Measurements from ENCODE around the gene EIF3K. TPM values are rescaled to one million over a fixed set of nuclear protein-coding genes. Genes with fewer than 3 reads are reported as not detected.

The EIF3K gene
- total RNA-seq, 1 donor from 2014 or later = 274 TPM

DNA sequence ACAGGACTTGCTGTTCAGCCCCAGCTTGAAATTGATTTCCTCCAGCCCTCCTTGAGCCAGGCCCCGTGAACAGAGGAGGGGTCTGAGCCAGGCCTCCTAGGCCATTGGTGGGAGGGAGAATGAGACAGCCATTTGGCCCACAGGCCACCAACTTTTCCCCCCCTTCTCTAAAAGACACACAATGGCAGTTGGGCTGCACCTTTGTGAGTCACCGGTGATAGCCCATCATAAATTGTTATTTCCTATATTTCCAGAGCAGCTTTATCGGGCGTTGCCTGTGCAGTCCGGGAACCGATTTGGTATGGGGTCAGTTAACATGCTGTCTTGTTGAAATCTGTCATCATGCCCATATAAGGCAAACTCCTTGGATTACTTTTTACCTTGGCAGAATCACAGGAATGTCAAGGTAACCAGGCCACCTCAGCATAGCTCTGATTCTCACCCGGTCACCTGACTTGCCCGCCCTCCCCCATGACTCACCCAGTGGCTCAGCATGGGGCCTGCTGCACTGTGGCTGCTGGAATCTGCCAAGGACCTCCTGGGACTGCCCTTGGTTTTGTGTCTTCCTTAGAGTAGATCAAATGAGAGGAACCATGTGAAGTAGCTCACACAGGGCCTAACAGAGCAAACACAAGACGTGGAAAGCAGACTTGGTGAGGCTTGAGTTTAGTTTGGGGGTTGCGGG is 64.5 kb downstream of the EIF3K start:
- Mint-ChIP-seq H3K9me3 (peaks cover 11% of the 10 kb centered on the region), H3K27me3 (no peaks in the 10 kb centered on the region), H3K27ac (peak overlapping the region; percentile 100), H3K36me3 (peaks cover 38% of the 10 kb centered on the region), H3K4me1 (ENCODE audit: unreplicated experiment) (peaks cover 62% of the 10 kb centered on the region), H3K4me3 (peak overlapping the region; percentile 75)
- TF ChIP-seq, protein P1, sequence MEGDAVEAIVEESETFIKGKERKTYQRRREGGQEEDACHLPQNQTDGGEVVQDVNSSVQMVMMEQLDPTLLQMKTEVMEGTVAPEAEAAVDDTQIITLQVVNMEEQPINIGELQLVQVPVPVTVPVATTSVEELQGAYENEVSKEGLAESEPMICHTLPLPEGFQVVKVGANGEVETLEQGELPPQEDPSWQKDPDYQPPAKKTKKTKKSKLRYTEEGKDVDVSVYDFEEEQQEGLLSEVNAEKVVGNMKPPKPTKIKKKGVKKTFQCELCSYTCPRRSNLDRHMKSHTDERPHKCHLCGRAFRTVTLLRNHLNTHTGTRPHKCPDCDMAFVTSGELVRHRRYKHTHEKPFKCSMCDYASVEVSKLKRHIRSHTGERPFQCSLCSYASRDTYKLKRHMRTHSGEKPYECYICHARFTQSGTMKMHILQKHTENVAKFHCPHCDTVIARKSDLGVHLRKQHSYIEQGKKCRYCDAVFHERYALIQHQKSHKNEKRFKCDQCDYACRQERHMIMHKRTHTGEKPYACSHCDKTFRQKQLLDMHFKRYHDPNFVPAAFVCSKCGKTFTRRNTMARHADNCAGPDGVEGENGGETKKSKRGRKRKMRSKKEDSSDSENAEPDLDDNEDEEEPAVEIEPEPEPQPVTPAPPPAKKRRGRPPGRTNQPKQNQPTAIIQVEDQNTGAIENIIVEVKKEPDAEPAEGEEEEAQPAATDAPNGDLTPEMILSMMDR (conservative IDR thresholded peaks at IDR 0.05) = no peak
- no peak for DNase-seq (ENCODE audit: extremely low spot score, unreplicated experiment)

DNA sequence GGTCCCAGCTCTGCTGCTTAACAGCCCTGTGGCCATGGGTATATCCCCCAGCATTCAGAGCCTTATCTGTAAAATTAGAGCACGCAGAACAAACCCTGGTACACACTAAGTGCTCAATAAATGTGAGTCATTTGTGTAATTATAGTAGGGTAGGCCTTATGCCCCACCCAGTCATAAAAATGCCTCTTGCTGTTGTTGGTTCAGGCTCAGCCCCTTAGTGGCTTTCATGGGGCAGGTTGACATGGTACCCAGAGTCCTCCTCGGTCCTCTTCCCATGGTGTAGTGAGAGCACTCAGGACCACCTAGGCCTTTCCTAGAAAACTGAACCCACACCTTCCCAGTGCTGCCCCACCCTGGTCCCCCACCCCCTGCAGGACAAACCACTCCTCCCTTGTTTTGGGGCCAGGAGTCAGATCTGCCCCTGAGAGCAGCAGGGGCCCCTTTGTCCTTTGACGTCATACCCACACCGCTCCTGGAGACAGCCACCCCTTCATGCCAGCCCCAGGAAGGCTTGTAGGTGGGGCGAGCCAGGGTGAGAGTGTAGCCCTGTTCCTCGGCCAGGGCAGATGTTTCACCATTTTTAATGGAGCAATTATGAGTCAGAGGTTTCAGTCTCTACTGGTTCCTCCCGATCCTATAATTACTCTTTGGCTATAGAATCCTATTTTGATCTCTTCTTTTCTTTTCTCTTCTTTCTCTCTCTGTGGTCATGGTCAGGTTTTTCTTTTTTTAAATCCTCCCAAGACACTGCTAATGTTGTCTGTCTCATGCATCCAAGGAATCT is 65.3 kb downstream of the EIF3K start:
- TF ChIP-seq, protein P1 (conservative IDR thresholded peaks at IDR 0.05) = no peak
- Mint-ChIP-seq H3K4me3 (peak overlapping the region; percentile 75), H3K9me3 (peaks cover 16% of the 10 kb centered on the region), H3K27ac (peak overlapping the region; percentile 100), H3K4me1 (ENCODE audit: unreplicated experiment) (peaks cover 60% of the 10 kb centered on the region), H3K36me3 (peaks cover 38% of the 10 kb centered on the region), H3K27me3 (no peaks in the 10 kb centered on the region)
- DNase-seq (ENCODE audit: extremely low spot score, unreplicated experiment) = no peak

DNA sequence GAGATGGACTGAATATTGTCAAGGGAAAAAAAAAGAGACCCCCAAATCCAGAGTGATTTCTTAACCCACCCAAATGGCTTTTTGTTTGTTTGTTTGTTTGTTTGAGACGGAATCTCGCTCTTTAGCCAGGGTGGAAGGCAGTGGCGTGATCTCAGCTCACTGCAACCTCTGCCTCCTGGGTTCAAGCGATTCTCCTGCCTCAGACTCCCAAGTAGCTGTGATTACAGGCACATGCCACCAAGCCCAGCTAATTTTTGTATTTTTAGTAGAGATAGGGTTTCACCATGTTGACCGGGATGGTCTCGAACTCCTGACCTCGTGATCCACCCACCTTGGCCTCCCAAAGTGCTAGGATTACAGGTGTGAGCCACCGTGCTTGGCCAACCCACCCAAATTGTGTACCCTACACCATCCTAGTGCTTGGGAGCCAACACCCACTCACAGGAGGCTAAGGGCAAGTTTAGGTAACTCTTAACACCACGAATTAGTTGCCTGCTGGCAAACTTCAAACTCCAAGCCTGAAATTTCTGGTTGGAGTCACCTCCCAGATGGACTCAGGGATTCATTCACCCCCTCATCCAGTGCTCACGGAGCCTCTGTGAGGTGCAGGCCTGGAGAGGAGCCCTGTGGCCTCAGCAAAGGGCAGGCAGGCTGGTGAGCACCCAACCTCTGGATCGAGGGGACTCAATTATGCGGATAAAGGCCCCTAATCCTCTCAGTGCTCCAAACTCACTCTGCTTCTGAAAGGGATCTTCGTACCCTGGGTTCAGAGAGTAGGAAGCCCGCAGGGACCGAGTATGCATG is 66.1 kb downstream of the EIF3K start:
- Mint-ChIP-seq H3K27me3 (no peaks in the 10 kb centered on the region), H3K27ac (peak overlapping the region; percentile 100), H3K4me1 (ENCODE audit: unreplicated experiment) (peaks cover 61% of the 10 kb centered on the region), H3K4me3 (peak overlapping the region; percentile 75), H3K9me3 (peaks cover 16% of the 10 kb centered on the region), H3K36me3 (peaks cover 40% of the 10 kb centered on the region)
- TF ChIP-seq, protein P1 (conservative IDR thresholded peaks at IDR 0.05) = no peak
- no peak for DNase-seq (ENCODE audit: extremely low spot score, unreplicated experiment)

DNA sequence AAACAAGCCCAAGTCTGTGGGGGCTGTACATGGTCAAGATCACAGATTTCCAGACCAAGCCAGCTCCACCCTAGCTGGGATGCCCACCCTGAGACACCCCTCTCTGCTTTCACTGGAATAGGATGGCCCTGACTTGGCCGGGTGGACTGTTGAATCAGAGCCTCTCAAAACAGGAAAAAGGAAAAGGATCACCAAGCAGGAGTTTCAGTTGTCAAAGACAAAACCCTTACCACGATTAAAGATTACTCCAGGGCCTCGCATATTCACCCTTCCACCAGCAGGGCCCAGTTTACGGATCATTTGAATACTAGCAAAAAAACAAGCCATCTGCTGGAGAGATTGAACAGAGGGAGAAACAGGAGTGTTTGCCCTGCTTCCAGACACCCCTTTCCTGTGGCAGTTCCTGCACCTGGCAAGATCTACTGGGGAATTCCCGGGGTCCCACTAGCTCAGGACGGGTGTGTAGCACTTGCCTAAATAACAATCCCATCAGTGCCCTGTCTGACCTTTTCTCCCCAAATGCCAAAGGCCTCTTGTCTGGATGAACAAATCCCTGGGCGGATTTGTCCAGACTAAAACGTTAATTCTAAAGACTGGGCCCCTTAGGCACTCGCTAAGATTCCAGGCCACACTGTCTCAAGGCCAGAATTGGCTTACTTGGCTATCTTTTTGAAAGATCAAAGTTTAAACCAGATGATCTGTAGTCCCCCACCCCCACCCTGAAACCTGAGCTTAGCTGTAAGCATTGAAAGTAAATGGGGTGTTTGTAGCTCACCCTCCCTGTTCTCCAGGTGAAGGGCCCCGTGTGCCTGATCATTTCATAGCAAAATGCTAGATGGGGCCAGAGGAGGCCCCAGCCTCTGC is 66.9 kb downstream of the EIF3K start:
- Mint-ChIP-seq H3K27ac (peak overlapping the region; percentile 100), H3K36me3 (peaks cover 42% of the 10 kb centered on the region), H3K4me1 (ENCODE audit: unreplicated experiment) (peaks cover 67% of the 10 kb centered on the region), H3K4me3 (peak overlapping the region; percentile 73), H3K27me3 (no peaks in the 10 kb centered on the region), H3K9me3 (peaks cover 16% of the 10 kb centered on the region)
- DNase-seq (ENCODE audit: extremely low spot score, unreplicated experiment) = no peak
- TF ChIP-seq, protein P1 (conservative IDR thresholded peaks at IDR 0.05) = peak; percentile 71

DNA sequence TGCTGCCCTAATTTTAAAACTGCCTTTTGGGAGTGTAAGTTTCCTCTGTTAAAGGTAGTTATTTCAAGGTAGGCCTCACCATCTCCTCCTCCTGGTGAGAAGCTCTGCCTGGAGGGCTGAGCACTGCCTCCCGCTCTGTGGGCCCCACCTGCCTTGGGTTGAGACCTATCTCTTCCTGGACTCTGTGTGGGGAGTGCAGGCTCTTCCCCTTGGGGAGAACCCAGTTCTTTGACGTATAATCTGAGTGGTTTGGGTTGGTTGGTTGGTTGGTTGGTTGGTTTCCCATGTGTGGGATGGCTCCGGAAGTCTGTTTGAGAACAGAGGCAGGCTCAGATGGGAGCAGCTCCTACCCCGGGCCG is 67.5 kb downstream of the EIF3K start:
- peaks cover 64% of the 10 kb centered on the region for H3K4me1 Mint-ChIP-seq (ENCODE audit: unreplicated experiment)
- H3K9me3 Mint-ChIP-seq = peaks cover 16% of the 10 kb centered on the region
- TF ChIP-seq, protein P1 (conservative IDR thresholded peaks at IDR 0.05) = no peak
- H3K36me3 Mint-ChIP-seq = peaks cover 39% of the 10 kb centered on the region
- peak overlapping the region; percentile 100 for H3K27ac Mint-ChIP-seq
- H3K4me3 Mint-ChIP-seq = peak overlapping the region; percentile 73
- H3K27me3 Mint-ChIP-seq = no peaks in the 10 kb centered on the region
- no peak for DNase-seq (ENCODE audit: extremely low spot score, unreplicated experiment)

Data from type B pancreatic cell (in vitro differentiated cells).